ENCODE results near the gene PBLD.
"Not testable (repeated sequence)": the region's sequence is repeated elsewhere in the genome, so short reads cannot be mapped to it uniquely, and the experiment has no call there.

Gene PBLD

GRCh38 chr10:68315582-68315981 is 17.1 kb downstream of the PBLD start:
- ChIA-PET POLR2A (no interaction called here), CTCF (interaction anchor here (0.7 kb wide), 1 partner anchor 920 kb away, joined by 4 read pairs; no protein-coding TSS in a partner anchor)
- DNase-seq (ENCODE audit: extremely low spot score): no peak
- no peak for TF ChIP-seq FOXA1 (IDR thresholded peaks at IDR 0.05)
- no peak for TF ChIP-seq TARDBP (IDR thresholded peaks at IDR 0.05)
- no peak for TF ChIP-seq LEF1 (IDR thresholded peaks at IDR 0.05; ENCODE audit: borderline replicate concordance)
- TF ChIP-seq CTBP1 (IDR thresholded peaks at IDR 0.05; ENCODE audit: borderline replicate concordance): no peak

DNA sequence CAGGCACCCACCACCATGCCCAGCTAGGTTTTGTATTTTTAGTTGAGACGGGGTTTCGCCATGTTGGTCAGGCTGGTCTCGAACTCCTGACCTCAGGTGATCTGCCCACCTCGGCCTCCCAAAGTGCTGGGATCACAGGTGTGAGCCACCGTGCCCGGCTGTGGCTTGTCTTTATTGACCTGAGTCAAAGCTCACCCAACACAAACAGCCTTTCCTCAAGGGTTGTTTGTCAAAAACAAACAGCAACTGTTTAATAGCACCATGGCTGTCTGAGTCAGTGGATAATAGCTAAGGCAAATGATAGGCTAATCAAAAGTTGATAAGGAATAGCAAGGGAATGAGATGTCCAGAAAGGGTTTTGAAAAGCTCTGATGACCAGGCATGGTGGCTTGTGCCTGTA is 17.8 kb downstream of the PBLD start:
- DNase-seq (ENCODE audit: extremely low spot score): not testable (repeated sequence)
- CTCF ChIA-PET: interaction anchor here (0.7 kb wide), 1 partner anchor 921 kb away, joined by 4 read pairs; no protein-coding TSS in a partner anchor
- POLR2A ChIA-PET: interaction anchor here (1.6 kb wide), 1 partner anchor 17 kb away, joined by 5 read pairs; the partner anchor contains the start of gene HNRNPH3

- DNase-seq (ENCODE audit: extremely low spot score): no peak
- ChIA-PET POLR2A (no interaction called here), CTCF (no interaction called here)
- TF ChIP-seq NFRKB (IDR thresholded peaks at IDR 0.05): no peak
- no peak for TF ChIP-seq ZNF384 (IDR thresholded peaks at IDR 0.05)
- TF ChIP-seq HDGF (IDR thresholded peaks at IDR 0.05; ENCODE audit: borderline replicate concordance): no peak
- no peak for TF ChIP-seq PKNOX1 (IDR thresholded peaks at IDR 0.05)
- no peak for TF ChIP-seq FOXK2 (IDR thresholded peaks at IDR 0.05)
- no peak for TF ChIP-seq FOXA1 (IDR thresholded peaks at IDR 0.05)
- no peak for TF ChIP-seq BHLHE40 (IDR thresholded peaks at IDR 0.05; ENCODE audit: borderline replicate concordance)
- no peak for TF ChIP-seq L3MBTL2 (conservative IDR thresholded peaks at IDR 0.05)
- TF ChIP-seq TARDBP (IDR thresholded peaks at IDR 0.05): no peak
- no peak for TF ChIP-seq LEF1 (IDR thresholded peaks at IDR 0.05; ENCODE audit: borderline replicate concordance)
- TF ChIP-seq FOXM1 (IDR thresholded peaks at IDR 0.05; ENCODE audit: borderline replicate concordance): no peak
- no peak for TF ChIP-seq ARNT (IDR thresholded peaks at IDR 0.05)
- no peak for TF ChIP-seq SP1 (IDR thresholded peaks at IDR 0.05)
- no peak for TF ChIP-seq ELF4 (IDR thresholded peaks at IDR 0.05)
- no peak for TF ChIP-seq CTBP1 (IDR thresholded peaks at IDR 0.05; ENCODE audit: borderline replicate concordance)
- no peak for TF ChIP-seq SUZ12 (IDR thresholded peaks at IDR 0.05)
Observed at GRCh38 chr10:68310531-68310930, 22.2 kb downstream of the PBLD start.

GRCh38 chr10:68305854-68306253 is 26.9 kb downstream of the PBLD start:
- ChIA-PET CTCF (no interaction called here), POLR2A (interaction anchor here (1.7 kb wide), 1 partner anchor 26 kb away, joined by 6 read pairs; the partner anchor contains the start of gene HNRNPH3)
- no peak for TF ChIP-seq FOXK2 (IDR thresholded peaks at IDR 0.05)
- no peak for TF ChIP-seq ZNF384 (IDR thresholded peaks at IDR 0.05)
- no peak for TF ChIP-seq PKNOX1 (IDR thresholded peaks at IDR 0.05)
- TF ChIP-seq TARDBP (IDR thresholded peaks at IDR 0.05): no peak
- TF ChIP-seq HDGF (IDR thresholded peaks at IDR 0.05; ENCODE audit: borderline replicate concordance): no peak
- TF ChIP-seq ELF4 (IDR thresholded peaks at IDR 0.05): no peak
- no peak for TF ChIP-seq SP1 (IDR thresholded peaks at IDR 0.05)
- no peak for TF ChIP-seq ARNT (IDR thresholded peaks at IDR 0.05)
- no peak for TF ChIP-seq SUZ12 (IDR thresholded peaks at IDR 0.05)
- no peak for TF ChIP-seq CTBP1 (IDR thresholded peaks at IDR 0.05; ENCODE audit: borderline replicate concordance)
- DNase-seq (ENCODE audit: extremely low spot score): no peak

DNA sequence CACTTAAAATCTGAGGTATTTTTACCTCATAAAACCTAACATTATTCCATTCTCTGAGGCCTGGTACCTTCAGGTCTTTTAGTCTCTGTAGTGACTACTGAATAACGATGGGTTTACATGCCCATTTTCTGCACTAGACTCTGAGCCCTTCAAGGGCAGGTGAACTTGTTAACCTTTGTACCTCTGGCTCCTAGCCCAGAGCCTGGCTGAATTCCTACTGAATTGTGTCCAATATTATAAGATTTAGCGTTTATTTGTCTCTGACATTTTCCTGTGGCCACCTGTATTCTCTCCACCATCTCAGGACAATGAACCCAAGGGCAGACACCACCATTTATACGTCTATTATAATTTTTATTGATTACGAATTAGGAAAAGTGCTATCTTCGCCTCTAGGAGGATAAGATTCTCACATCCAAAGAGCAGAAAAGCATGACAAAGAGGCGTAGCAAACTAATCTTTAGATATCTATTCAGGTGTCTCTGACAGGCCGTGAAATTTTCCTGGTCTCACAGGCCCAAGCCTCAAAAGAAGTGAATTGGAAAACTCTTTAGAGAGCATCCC is 28.8 kb downstream of the PBLD start:
- TF ChIP-seq FOXM1 (IDR thresholded peaks at IDR 0.05; ENCODE audit: borderline replicate concordance) (no peak), L3MBTL2 (conservative IDR thresholded peaks at IDR 0.05) (no peak), PKNOX1 (IDR thresholded peaks at IDR 0.05) (no peak), FOXA1 (IDR thresholded peaks at IDR 0.05) (no peak), NFRKB (IDR thresholded peaks at IDR 0.05) (no peak), TARDBP (IDR thresholded peaks at IDR 0.05) (no peak), SUZ12 (IDR thresholded peaks at IDR 0.05) (no peak), FOXK2 (IDR thresholded peaks at IDR 0.05) (no peak), ARNT (IDR thresholded peaks at IDR 0.05) (no peak), SP1 (IDR thresholded peaks at IDR 0.05) (no peak), ZNF384 (IDR thresholded peaks at IDR 0.05) (no peak), ELF4 (IDR thresholded peaks at IDR 0.05) (no peak), BHLHE40 (IDR thresholded peaks at IDR 0.05; ENCODE audit: borderline replicate concordance) (no peak), CTBP1 (IDR thresholded peaks at IDR 0.05; ENCODE audit: borderline replicate concordance) (no peak), HDGF (IDR thresholded peaks at IDR 0.05; ENCODE audit: borderline replicate concordance) (no peak)
- DNase-seq (ENCODE audit: extremely low spot score): no peak
- ChIA-PET CTCF (interaction anchor here (1.6 kb wide), 1 partner anchor 515 kb away, joined by 5 read pairs; no protein-coding TSS in a partner anchor), POLR2A (no interaction called here)

DNA sequence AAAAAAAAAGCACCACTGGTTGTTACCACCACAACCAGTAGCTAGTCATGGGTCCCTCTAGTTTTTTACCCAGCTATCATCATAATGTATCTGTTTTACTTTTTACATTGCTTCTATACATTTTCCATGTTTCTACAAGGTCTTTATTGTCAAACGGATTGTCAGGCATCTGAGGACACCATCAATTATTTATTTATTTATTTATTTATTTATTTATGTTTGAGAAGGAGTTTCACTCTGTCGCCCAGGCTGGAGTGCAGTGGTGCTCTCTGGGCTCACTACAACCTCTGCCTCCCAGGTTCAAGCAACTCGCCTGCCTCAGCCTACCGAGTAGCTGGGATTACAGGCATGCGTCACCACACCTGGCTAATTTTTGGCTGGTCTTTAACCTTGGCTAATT is 29.9 kb downstream of the PBLD start:
- TF ChIP-seq L3MBTL2 (conservative IDR thresholded peaks at IDR 0.05) (no peak), PKNOX1 (IDR thresholded peaks at IDR 0.05) (no peak), ZNF384 (IDR thresholded peaks at IDR 0.05) (no peak), ARNT (IDR thresholded peaks at IDR 0.05) (no peak), NFRKB (IDR thresholded peaks at IDR 0.05) (no peak), FOXK2 (IDR thresholded peaks at IDR 0.05) (no peak), FOXM1 (IDR thresholded peaks at IDR 0.05; ENCODE audit: borderline replicate concordance) (no peak), ELF4 (IDR thresholded peaks at IDR 0.05) (no peak), TARDBP (IDR thresholded peaks at IDR 0.05) (no peak), SUZ12 (IDR thresholded peaks at IDR 0.05) (no peak), LEF1 (IDR thresholded peaks at IDR 0.05; ENCODE audit: borderline replicate concordance) (no peak), FOXA1 (IDR thresholded peaks at IDR 0.05) (no peak), CTBP1 (IDR thresholded peaks at IDR 0.05; ENCODE audit: borderline replicate concordance) (no peak)
- POLR2A ChIA-PET: no interaction called here
- CTCF ChIA-PET: interaction anchor here (0.6 to 2.2 kb wide), 4 partner anchors 29 to 514 kb away, joined by 3 to 24 read pairs (median 4); partner anchors contain the start of gene HNRNPH3

More for the DNA sequence above, 29.9 kb downstream of the PBLD start:
- DNase-seq (ENCODE audit: extremely low spot score): no peak

All from HEK293T (cell line).